ENCODE measurements around the gene LENEP. TPM values are rescaled to one million over a fixed set of nuclear protein-coding genes. Genes with fewer than 3 reads are reported as not detected.
A peak's percentile ranks its signal among the peaks of the same experiment; 100 is the strongest.

LENEP gene
- polyA plus RNA-seq, 1 donor (not counting 4 experiments of a cell fraction or from before 2014, with no cell fraction given) = not detected

DNA sequence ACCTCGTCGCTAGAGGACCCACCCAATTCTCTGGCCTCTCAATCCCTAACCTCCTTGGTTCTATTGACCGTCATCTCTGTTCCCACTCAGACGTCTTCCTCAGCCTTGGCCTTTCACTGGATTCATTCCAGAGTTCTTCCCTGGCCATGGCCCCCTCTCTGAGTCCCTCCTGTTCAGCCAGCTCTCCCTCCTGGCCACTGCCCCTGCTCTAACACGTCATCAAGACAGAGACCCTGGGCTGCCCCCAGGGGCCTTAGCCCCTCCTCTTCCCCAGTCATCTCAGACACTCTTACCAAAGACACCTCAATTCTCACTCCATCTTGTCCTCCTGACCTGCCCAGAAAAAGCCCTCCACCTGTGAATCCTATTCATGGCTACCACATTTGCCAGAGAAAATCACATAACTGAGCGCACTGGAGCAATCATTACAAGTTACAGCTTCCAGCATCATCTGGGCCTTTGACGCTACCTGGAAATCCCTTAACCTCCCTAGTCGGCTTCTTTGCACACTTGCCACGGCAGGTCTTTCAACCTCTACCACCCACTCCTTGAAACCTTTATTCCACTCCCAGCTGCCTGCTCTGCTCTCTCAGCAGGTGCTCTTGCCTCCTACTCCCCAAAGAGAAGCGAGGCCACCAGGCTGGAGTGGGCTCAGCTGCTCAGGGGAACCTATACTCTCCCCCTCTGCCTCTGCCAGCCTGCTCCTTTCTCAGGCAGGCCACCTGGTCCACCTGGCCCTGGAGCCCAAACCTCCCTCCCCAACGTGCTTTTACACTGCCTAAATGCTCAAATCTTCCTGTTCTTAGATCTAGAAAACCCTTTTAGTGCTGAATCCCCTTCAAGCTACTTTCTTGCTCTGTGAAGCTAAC is 26.2 kb downstream of the LENEP start:
- TF ChIP-seq, protein P1, sequence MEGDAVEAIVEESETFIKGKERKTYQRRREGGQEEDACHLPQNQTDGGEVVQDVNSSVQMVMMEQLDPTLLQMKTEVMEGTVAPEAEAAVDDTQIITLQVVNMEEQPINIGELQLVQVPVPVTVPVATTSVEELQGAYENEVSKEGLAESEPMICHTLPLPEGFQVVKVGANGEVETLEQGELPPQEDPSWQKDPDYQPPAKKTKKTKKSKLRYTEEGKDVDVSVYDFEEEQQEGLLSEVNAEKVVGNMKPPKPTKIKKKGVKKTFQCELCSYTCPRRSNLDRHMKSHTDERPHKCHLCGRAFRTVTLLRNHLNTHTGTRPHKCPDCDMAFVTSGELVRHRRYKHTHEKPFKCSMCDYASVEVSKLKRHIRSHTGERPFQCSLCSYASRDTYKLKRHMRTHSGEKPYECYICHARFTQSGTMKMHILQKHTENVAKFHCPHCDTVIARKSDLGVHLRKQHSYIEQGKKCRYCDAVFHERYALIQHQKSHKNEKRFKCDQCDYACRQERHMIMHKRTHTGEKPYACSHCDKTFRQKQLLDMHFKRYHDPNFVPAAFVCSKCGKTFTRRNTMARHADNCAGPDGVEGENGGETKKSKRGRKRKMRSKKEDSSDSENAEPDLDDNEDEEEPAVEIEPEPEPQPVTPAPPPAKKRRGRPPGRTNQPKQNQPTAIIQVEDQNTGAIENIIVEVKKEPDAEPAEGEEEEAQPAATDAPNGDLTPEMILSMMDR (optimal IDR thresholded peaks at IDR 0.05 in 1 of 3, IDR thresholded peaks at IDR 0.05 in 1 of 3, conservative IDR thresholded peaks at IDR 0.05 in 1 of 3; ENCODE audit: extremely low read depth in 1 of 3, insufficient read depth in 2 of 3, low read length in 3 of 3) = no peak
- no peak for TF ChIP-seq EZH2 (IDR thresholded peaks at IDR 0.05; ENCODE audit: low read length)
- DNase-seq (ENCODE audit: low read depth, low spot score) = no peak
- no peaks in the 10 kb centered on the region for H3K27me3 ChIP-seq (ENCODE audit: control insufficient read depth, extremely low read depth, insufficient read depth, low read length)
- no peak for FAIRE-seq
- H3K9me3 ChIP-seq (ENCODE audit: control insufficient read depth, low read depth, low read length) = no peaks in the 10 kb centered on the region
- H3K79me2 ChIP-seq (ENCODE audit: control insufficient read depth, insufficient read depth, low read length) = no peaks in the 10 kb centered on the region
- no peak overlapping the region for H3K9ac ChIP-seq (ENCODE audit: control insufficient read depth, extremely low read depth, insufficient read depth, low read length)
- H3K27ac ChIP-seq (ENCODE audit: control insufficient read depth, insufficient read depth, low read length) = no peak overlapping the region
- peaks cover 18 to 25% of the 10 kb centered on the region in 2 experiments for H3K36me3 ChIP-seq (ENCODE audit: control insufficient read depth in 2 of 2, extremely low read depth in 1 of 2, insufficient read depth in 2 of 2, low read length in 2 of 2)
- H3K4me1 ChIP-seq (ENCODE audit: control insufficient read depth, extremely low read depth, insufficient read depth, low read length) = peaks cover 41% of the 10 kb centered on the region
- no peak overlapping the region for H3K4me2 ChIP-seq (ENCODE audit: control insufficient read depth, extremely low read depth, insufficient read depth, low read depth, low read length)
- no peaks in the 10 kb centered on the region for H3K9me1 ChIP-seq (ENCODE audit: control insufficient read depth, extremely low read depth, insufficient read depth, low read length)
- H2AFZ ChIP-seq (ENCODE audit: control insufficient read depth, low read length) = no peak overlapping the region
- H4K20me1 ChIP-seq (ENCODE audit: control insufficient read depth, extremely low read depth, insufficient read depth, low read length) = no peaks in the 10 kb centered on the region
- dilution Hi-C loops (cut with MboI; ENCODE audit: extremely low pct_ligation_motif_present, low sequenced_read_pairs) = no loop called here
- H3K4me3 ChIP-seq (ENCODE audit: control insufficient read depth in 2 of 3, extremely low read depth in 1 of 3, insufficient read depth in 2 of 3, low read depth in 1 of 3, low read length in 3 of 3) = no peak overlapping the region

DNA sequence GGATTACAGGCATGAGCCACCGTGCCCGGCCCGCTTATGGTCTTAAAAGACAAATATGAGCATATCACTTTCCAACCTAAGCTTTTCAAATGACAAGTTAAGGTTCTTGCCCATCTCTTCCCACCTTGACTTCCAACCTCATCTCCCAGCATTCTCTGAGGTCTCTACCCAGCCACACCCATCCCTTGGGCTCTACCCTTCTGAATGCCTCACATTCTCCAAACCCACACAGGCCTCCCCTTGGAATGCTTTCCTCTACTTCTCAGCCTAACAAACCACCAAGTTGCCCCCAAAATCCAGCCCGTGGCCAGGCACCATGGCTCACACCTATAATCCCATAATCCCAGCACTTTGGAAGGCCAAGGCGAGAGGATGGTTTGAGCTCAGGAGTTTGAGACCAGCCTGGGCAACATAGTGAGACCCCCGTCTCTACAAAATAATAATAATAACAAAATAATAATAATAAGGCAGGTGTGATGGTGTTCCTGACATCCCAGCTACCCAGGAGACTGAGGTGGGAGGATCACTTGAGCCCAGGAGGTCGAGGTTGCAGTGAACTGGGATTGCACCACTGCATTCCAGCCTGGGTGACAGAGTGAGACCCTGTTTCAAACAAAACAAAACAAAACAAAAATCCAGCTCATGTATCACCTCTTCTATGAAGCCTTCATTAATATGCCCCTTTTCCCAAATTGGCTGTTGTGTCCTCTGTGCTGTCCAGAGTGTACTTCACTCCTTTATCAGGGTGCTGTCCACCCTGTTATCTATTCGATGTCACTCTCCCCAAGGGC is 28.9 kb downstream of the LENEP start:
- Histone ChIP-seq H3K4me3 (ENCODE audit: control insufficient read depth in 2 of 3, extremely low read depth in 1 of 3, insufficient read depth in 2 of 3, low read depth in 1 of 3, low read length in 3 of 3) (no peak overlapping the region), H2AFZ (ENCODE audit: control insufficient read depth, low read length) (no peak overlapping the region), H3K9me1 (ENCODE audit: control insufficient read depth, extremely low read depth, insufficient read depth, low read length) (no peaks in the 10 kb centered on the region), H3K4me1 (ENCODE audit: control insufficient read depth, extremely low read depth, insufficient read depth, low read length) (peaks cover 30% of the 10 kb centered on the region), H3K36me3 (ENCODE audit: control insufficient read depth in 2 of 2, extremely low read depth in 1 of 2, insufficient read depth in 2 of 2, low read length in 2 of 2) (peaks cover 3 to 8% of the 10 kb centered on the region in 2 experiments), H3K27me3 (ENCODE audit: control insufficient read depth, extremely low read depth, insufficient read depth, low read length) (no peaks in the 10 kb centered on the region), H3K27ac (ENCODE audit: control insufficient read depth, insufficient read depth, low read length) (no peak overlapping the region), H3K9me3 (ENCODE audit: control insufficient read depth, low read depth, low read length) (no peaks in the 10 kb centered on the region), H4K20me1 (ENCODE audit: control insufficient read depth, extremely low read depth, insufficient read depth, low read length) (no peaks in the 10 kb centered on the region), H3K4me2 (ENCODE audit: control insufficient read depth, extremely low read depth, insufficient read depth, low read depth, low read length) (peak overlapping the region; percentile 43), H3K79me2 (ENCODE audit: control insufficient read depth, insufficient read depth, low read length) (no peaks in the 10 kb centered on the region), H3K9ac (ENCODE audit: control insufficient read depth, extremely low read depth, insufficient read depth, low read length) (no peak overlapping the region)
- dilution Hi-C loops (cut with MboI; ENCODE audit: extremely low pct_ligation_motif_present, low sequenced_read_pairs) = no loop called here
- FAIRE-seq (no peak), DNase-seq (ENCODE audit: low read depth, low spot score) (no peak)
- TF ChIP-seq EZH2 (IDR thresholded peaks at IDR 0.05; ENCODE audit: low read length) = no peak
- TF ChIP-seq, protein P1 (optimal IDR thresholded peaks at IDR 0.05 in 1 of 3, IDR thresholded peaks at IDR 0.05 in 1 of 3, conservative IDR thresholded peaks at IDR 0.05 in 1 of 3; ENCODE audit: extremely low read depth in 1 of 3, insufficient read depth in 2 of 3, low read length in 3 of 3) = no peak

Measured in keratinocyte (primary cell).